ENCODE data around the gene GNRH2.

GRCh38 chr20:3067139-3068014 is 24.0 kb downstream of the GNRH2 start:
- TF ChIP-seq CTCF (IDR thresholded peaks at IDR 0.05 in 4 of 5, conservative IDR thresholded peaks at IDR 0.05 in 1 of 5) (no peak), POLR2A (IDR thresholded peaks at IDR 0.05) (no peak)

Data from gastrocnemius medialis (tissue), 4 donors.